Measurements from ENCODE around the gene PAX5.

The PAX5 gene

DNA sequence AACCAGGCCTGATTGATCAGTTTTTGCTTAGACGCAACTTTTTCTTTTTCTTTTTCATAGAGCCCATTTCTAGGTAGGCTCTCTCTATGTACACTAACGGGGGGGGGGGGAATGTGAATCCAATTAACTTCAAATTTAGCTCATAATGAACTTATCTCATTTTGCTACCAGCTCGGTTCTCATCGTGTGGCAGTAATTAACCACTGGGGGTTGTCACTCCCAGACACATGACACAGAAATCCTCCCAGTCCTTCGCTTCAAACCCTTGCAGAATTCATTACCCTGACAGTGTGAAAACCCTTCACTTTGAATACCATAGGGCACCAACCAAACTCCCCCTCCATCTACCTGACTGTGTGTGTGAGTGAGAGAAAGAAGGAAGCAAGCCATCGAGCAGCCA lies 144.2 kb downstream of the PAX5 start:
- Histone ChIP-seq H3K9me3 (replicated peaks; ENCODE audit: insufficient read depth, low read length) (no peaks in the 10 kb centered on the region), H3K27ac (ENCODE audit: low read length) (no peak overlapping the region), H3F3A (ENCODE audit: insufficient read depth, low read length) (no peaks in the 10 kb centered on the region), H3K4me2 (ENCODE audit: low read depth, low read length) (no peak overlapping the region), H3K36me3 (replicated peaks; ENCODE audit: insufficient read depth, low read length) (no peaks in the 10 kb centered on the region), H3K4me1 (ENCODE audit: low read length) (no peaks in the 10 kb centered on the region), H4K20me1 (ENCODE audit: insufficient read depth, low read length) (no peaks in the 10 kb centered on the region), H3K27me3 (replicated peaks; ENCODE audit: insufficient read depth, low read length) (no peaks in the 10 kb centered on the region), H3K4me3 (ENCODE audit: low read length) (no peak overlapping the region), H3K9me2 (replicated peaks; ENCODE audit: insufficient read depth, low read length) (no peaks in the 10 kb centered on the region), H2AFZ (ENCODE audit: low read length) (no peak overlapping the region), H3K9ac (ENCODE audit: low read length) (no peak overlapping the region), H3K79me2 (ENCODE audit: low read length) (no peaks in the 10 kb centered on the region)
- DNase-seq: no peak
- TF ChIP-seq CTCF (IDR thresholded peaks at IDR 0.05; ENCODE audit: low read length) (no peak), EZH2phosphoT487 (IDR thresholded peaks at IDR 0.05; ENCODE audit: low read length) (no peak), EZH2 (optimal IDR thresholded peaks at IDR 0.05; ENCODE audit: low read depth, low read length) (no peak)

GRCh38 chr9:36888551-36888950 lies 145.5 kb downstream of the PAX5 start:
- no peak for DNase-seq
- H3K27ac ChIP-seq (ENCODE audit: low read length): no peak overlapping the region

DNA sequence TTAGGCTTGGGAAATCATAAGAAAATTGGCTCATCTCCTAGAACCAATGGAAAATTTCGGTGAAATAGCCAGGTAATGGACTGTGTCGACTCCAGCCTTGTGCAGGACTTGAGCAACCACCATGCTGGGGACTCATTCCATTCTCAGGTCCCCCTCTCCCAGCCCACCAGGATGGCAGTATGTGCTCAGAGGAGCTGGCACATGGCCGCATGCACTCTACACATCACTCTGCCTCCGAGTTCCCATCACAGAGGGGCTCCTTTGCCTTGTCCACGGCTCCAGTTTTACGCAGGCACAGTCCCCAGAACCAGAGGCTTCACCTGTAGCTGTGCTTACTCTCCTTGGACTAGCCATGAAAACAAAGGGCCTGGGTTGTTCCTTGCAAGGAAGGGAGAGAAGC lies 149.3 kb downstream of the PAX5 start:
- Histone ChIP-seq H3K79me2 (ENCODE audit: low read length) (no peaks in the 10 kb centered on the region), H3K4me1 (ENCODE audit: low read length) (no peaks in the 10 kb centered on the region), H3K9me2 (replicated peaks; ENCODE audit: insufficient read depth, low read length) (no peaks in the 10 kb centered on the region), H3K9me3 (replicated peaks; ENCODE audit: insufficient read depth, low read length) (no peaks in the 10 kb centered on the region), H2AFZ (ENCODE audit: low read length) (no peak overlapping the region), H4K20me1 (ENCODE audit: insufficient read depth, low read length) (no peaks in the 10 kb centered on the region), H3F3A (ENCODE audit: insufficient read depth, low read length) (no peaks in the 10 kb centered on the region), H3K36me3 (replicated peaks; ENCODE audit: insufficient read depth, low read length) (no peaks in the 10 kb centered on the region), H3K4me2 (ENCODE audit: low read depth, low read length) (no peak overlapping the region), H3K27me3 (replicated peaks; ENCODE audit: insufficient read depth, low read length) (no peaks in the 10 kb centered on the region), H3K27ac (ENCODE audit: low read length) (no peak overlapping the region), H3K9ac (ENCODE audit: low read length) (no peak overlapping the region), H3K4me3 (ENCODE audit: low read length) (no peak overlapping the region)
- DNase-seq: no peak
- TF ChIP-seq EZH2 (optimal IDR thresholded peaks at IDR 0.05; ENCODE audit: low read depth, low read length): no peak

More at GRCh38 chr9:36888551-36888950, 145.5 kb downstream of the PAX5 start:
- no peaks in the 10 kb centered on the region for H3K79me2 ChIP-seq (ENCODE audit: low read length)
- no peaks in the 10 kb centered on the region for H3K9me2 ChIP-seq (replicated peaks; ENCODE audit: insufficient read depth, low read length)
- H2AFZ ChIP-seq (ENCODE audit: low read length): no peak overlapping the region
- no peaks in the 10 kb centered on the region for H4K20me1 ChIP-seq (ENCODE audit: insufficient read depth, low read length)
- H3K9ac ChIP-seq (ENCODE audit: low read length): no peak overlapping the region
- TF ChIP-seq CTCF (IDR thresholded peaks at IDR 0.05; ENCODE audit: low read length): no peak
- no peak for TF ChIP-seq EZH2phosphoT487 (IDR thresholded peaks at IDR 0.05; ENCODE audit: low read length)
- no peak for TF ChIP-seq EZH2 (optimal IDR thresholded peaks at IDR 0.05; ENCODE audit: low read depth, low read length)
- no peak overlapping the region for H3K4me3 ChIP-seq (ENCODE audit: low read length)
- no peak overlapping the region for H3K4me2 ChIP-seq (ENCODE audit: low read depth, low read length)
- no peaks in the 10 kb centered on the region for H3K4me1 ChIP-seq (ENCODE audit: low read length)
- H3K36me3 ChIP-seq (replicated peaks; ENCODE audit: insufficient read depth, low read length): no peaks in the 10 kb centered on the region
- no peaks in the 10 kb centered on the region for H3K27me3 ChIP-seq (replicated peaks; ENCODE audit: insufficient read depth, low read length)
- H3F3A ChIP-seq (ENCODE audit: insufficient read depth, low read length): no peaks in the 10 kb centered on the region
- no peaks in the 10 kb centered on the region for H3K9me3 ChIP-seq (replicated peaks; ENCODE audit: insufficient read depth, low read length)

DNA sequence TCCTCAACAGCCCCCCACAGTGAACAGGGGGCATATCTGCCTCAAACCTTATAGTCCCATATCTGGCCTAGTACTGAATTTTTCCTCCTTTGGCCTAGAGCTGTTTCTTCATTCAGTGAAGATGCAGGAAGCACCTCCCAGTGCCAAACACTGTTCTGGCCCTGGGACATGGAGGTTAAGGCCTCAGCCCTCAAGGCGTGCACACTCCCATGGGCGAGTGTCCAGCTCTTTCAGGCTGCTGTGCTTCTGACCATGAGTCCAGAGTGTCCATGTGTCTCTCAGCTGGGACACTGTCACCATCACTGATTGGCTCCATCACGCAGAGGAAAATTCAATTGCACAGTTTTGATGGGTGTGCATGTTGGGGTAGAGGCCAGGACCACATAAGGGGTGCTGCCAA lies 151.5 kb downstream of the PAX5 start:
- no peak for TF ChIP-seq EZH2 (optimal IDR thresholded peaks at IDR 0.05; ENCODE audit: low read depth, low read length)
- TF ChIP-seq CTCF (IDR thresholded peaks at IDR 0.05; ENCODE audit: low read length): no peak
- no peak for TF ChIP-seq EZH2phosphoT487 (IDR thresholded peaks at IDR 0.05; ENCODE audit: low read length)
- DNase-seq: no peak
- H3K4me3 ChIP-seq (ENCODE audit: low read length): no peak overlapping the region
- no peaks in the 10 kb centered on the region for H3K27me3 ChIP-seq (replicated peaks; ENCODE audit: insufficient read depth, low read length)
- H3K9ac ChIP-seq (ENCODE audit: low read length): no peak overlapping the region
- H4K20me1 ChIP-seq (ENCODE audit: insufficient read depth, low read length): no peaks in the 10 kb centered on the region
- no peaks in the 10 kb centered on the region for H3K4me1 ChIP-seq (ENCODE audit: low read length)
- H3K79me2 ChIP-seq (ENCODE audit: low read length): no peaks in the 10 kb centered on the region
- no peaks in the 10 kb centered on the region for H3K9me3 ChIP-seq (replicated peaks; ENCODE audit: insufficient read depth, low read length)
- H2AFZ ChIP-seq (ENCODE audit: low read length): no peak overlapping the region
- H3F3A ChIP-seq (ENCODE audit: insufficient read depth, low read length): no peaks in the 10 kb centered on the region
- no peaks in the 10 kb centered on the region for H3K9me2 ChIP-seq (replicated peaks; ENCODE audit: insufficient read depth, low read length)
- no peak overlapping the region for H3K27ac ChIP-seq (ENCODE audit: low read length)
- H3K36me3 ChIP-seq (replicated peaks; ENCODE audit: insufficient read depth, low read length): no peaks in the 10 kb centered on the region
- no peak overlapping the region for H3K4me2 ChIP-seq (ENCODE audit: low read depth, low read length)
